Keratinocyte (primary cell): ENCODE results near the gene PDE3A. TPM values are rescaled to one million over a fixed set of nuclear protein-coding genes. Genes with fewer than 3 reads are reported as not detected.

ENCODE experiments used
- DNase-seq: peaks from one replicate; pipeline ENCODE4 v3.0.0-alpha.2; 2011; ENCODE audit warnings: low read depth, missing footprints, low spot score
- FAIRE-seq: peaks from 2 replicates; lab custom pipeline; 2011; peaks lifted over from hg19 to GRCh38; lab: Jason Lieb, UNC
- H2AFZ ChIP-seq: 2 replicates; pipeline ENCODE4 v1.6.0; 2012; ENCODE audit warnings: low read length, control low read depth, inconsistent platforms; ENCODE audit not compliant: control insufficient read depth
- H3K27ac ChIP-seq: 2 replicates; pipeline ENCODE4 v1.5.1; 2011; ENCODE audit warnings: low read length; ENCODE audit not compliant: control insufficient read depth, insufficient read depth
- H3K27me3 ChIP-seq: 3 replicates; pipeline ENCODE4 v1.6.0; 2011; ENCODE audit warnings: low read length; ENCODE audit not compliant: control insufficient read depth, insufficient read depth; ENCODE audit errors: extremely low read depth
- H3K36me3 ChIP-seq, 2 experiments: 2 replicates in 1 of 2; 3 replicates in 1 of 2; pipeline ENCODE4 v1.5.1; 2011; ENCODE audit warnings: low read length in 2 of 2, mild to moderate bottlenecking in 1 of 2; ENCODE audit not compliant: control insufficient read depth in 2 of 2, insufficient read depth in 2 of 2; ENCODE audit errors: extremely low read depth in 1 of 2
- H3K4me1 ChIP-seq: 3 replicates; pipeline ENCODE4 v1.5.1; 2011; ENCODE audit warnings: low read length; ENCODE audit not compliant: control insufficient read depth, insufficient read depth; ENCODE audit errors: extremely low read depth
- H3K4me2 ChIP-seq: 3 replicates; pipeline ENCODE4 v1.6.0; 2011; ENCODE audit warnings: low read depth, low read length; ENCODE audit not compliant: control insufficient read depth, insufficient read depth; ENCODE audit errors: extremely low read depth
- H3K4me3 ChIP-seq, 3 experiments: fragments of 200-600 bp in 1 of 3; sonication (generic) in 1 of 3; 2 replicates in 2 of 3; 3 replicates in 1 of 3; pipeline ENCODE4 v1.5.1; 2011 to 2016; ENCODE audit warnings: low read length in 3 of 3, mild to moderate bottlenecking in 3 of 3, control low read depth in 2 of 3, inconsistent platforms in 1 of 3, low read depth in 1 of 3, mixed read lengths in 1 of 3, mixed run types in 1 of 3, moderate library complexity in 1 of 3; ENCODE audit not compliant: control insufficient read depth in 2 of 3, insufficient read depth in 2 of 3; ENCODE audit errors: extremely low read depth in 1 of 3
- H3K79me2 ChIP-seq: 2 replicates; pipeline ENCODE4 v1.6.0; 2012; ENCODE audit warnings: low read length; ENCODE audit not compliant: control insufficient read depth, insufficient read depth
- H3K9ac ChIP-seq: 3 replicates; pipeline ENCODE4 v1.6.0; 2011; ENCODE audit warnings: low read length; ENCODE audit not compliant: control insufficient read depth, insufficient read depth; ENCODE audit errors: extremely low read depth
- H3K9me1 ChIP-seq: 3 replicates; pipeline ENCODE4 v1.6.0; 2011; ENCODE audit warnings: low read length; ENCODE audit not compliant: control insufficient read depth, insufficient read depth; ENCODE audit errors: extremely low read depth
- H3K9me3 ChIP-seq: 2 replicates; pipeline ENCODE4 v1.5.1; 2012; ENCODE audit warnings: low read depth, low read length; ENCODE audit not compliant: control insufficient read depth
- H4K20me1 ChIP-seq: 3 replicates; pipeline ENCODE4 v1.6.0; 2011; ENCODE audit warnings: low read length; ENCODE audit not compliant: control insufficient read depth, insufficient read depth; ENCODE audit errors: extremely low read depth
- EZH2 ChIP-seq: IDR thresholded peaks from one replicate; pipeline ENCODE4 v1.6.1; 2012; ENCODE audit warnings: inconsistent platforms, mild to moderate bottlenecking, low read length, moderate library complexity
- dilution Hi-C: fragments of 300-500 bp; cut with MboI; formaldehyde crosslinking; loops from one replicate; pipeline ENCODE4 v1.7.0; 2020; ENCODE audit warnings: low sequenced_read_pairs; ENCODE audit not compliant: extremely low pct_ligation_motif_present
- polyA plus RNA-seq, 5 experiments: library from polyadenylated mRNA; depleted of rRNA in 3 of 5; stranded (reverse) in 3 of 5; stranded (forward) in 1 of 5; unstranded in 1 of 5; fragments of >200 nt; gene quantifications; 1 replicate in 1 of 5; 2 replicates in 3 of 5; 3 replicates in 1 of 5; pipeline versions ENCODE4 v1.2.1 to v1.2.3, GENCODE V29; 2011 to 2012; ENCODE audit warnings: missing spikeins in 2 of 5, low read depth in 1 of 5, low replicate concordance in 1 of 5
- TF ChIP-seq, protein P1 (sequence below), 3 experiments: IDR thresholded peaks in 1 of 3; conservative IDR thresholded peaks in 1 of 3; optimal IDR thresholded peaks in 1 of 3; 2 replicates in 2 of 3; 3 replicates in 1 of 3; pipeline versions ENCODE3 to v1.5.1; 2011; ENCODE audit warnings: low read length in 3 of 3, mild to moderate bottlenecking in 3 of 3, moderate library complexity in 2 of 3, control low read depth in 1 of 3, inconsistent platforms in 1 of 3; ENCODE audit not compliant: insufficient read depth in 2 of 3; ENCODE audit errors: extremely low read depth in 1 of 3

Gene PDE3A
- polyA plus RNA-seq, 1 donor (not counting 4 experiments of a cell fraction or from before 2014, with no cell fraction given) = 0.01 TPM

DNA sequence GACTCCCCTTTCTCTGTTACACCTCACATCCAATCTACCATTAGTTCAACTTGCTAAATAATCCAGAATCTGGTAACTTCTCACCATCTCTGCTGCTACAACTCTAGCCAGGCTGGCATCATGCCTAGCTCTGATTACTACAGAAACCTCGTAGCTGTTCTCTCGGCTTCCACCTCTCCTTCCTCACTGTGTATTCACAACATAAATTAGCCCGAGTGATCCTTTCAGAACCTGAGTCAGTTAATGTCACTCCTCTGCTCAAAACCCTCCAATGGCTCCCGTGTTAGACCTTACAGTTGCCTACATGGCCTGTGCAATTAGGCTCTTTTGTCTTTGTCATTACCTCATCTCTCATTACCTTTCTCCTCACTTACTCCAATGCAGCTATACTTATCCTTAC, 139.4 kb downstream of the PDE3A start:
- Histone ChIP-seq H4K20me1 (no peaks in the 10 kb centered on the region), H3K36me3 (no peaks in the 10 kb centered on the region), H3K9ac (no peak overlapping the region), H3K9me3 (no peaks in the 10 kb centered on the region), H3K79me2 (no peaks in the 10 kb centered on the region), H3K27ac (no peak overlapping the region), H3K27me3 (no peaks in the 10 kb centered on the region), H3K4me1 (no peaks in the 10 kb centered on the region), H3K9me1 (no peaks in the 10 kb centered on the region), H2AFZ (no peak overlapping the region), H3K4me2 (no peak overlapping the region), H3K4me3 (no peak overlapping the region)
- FAIRE-seq (no peak), DNase-seq (no peak)
- no peak for TF ChIP-seq EZH2
- TF ChIP-seq, protein P1, sequence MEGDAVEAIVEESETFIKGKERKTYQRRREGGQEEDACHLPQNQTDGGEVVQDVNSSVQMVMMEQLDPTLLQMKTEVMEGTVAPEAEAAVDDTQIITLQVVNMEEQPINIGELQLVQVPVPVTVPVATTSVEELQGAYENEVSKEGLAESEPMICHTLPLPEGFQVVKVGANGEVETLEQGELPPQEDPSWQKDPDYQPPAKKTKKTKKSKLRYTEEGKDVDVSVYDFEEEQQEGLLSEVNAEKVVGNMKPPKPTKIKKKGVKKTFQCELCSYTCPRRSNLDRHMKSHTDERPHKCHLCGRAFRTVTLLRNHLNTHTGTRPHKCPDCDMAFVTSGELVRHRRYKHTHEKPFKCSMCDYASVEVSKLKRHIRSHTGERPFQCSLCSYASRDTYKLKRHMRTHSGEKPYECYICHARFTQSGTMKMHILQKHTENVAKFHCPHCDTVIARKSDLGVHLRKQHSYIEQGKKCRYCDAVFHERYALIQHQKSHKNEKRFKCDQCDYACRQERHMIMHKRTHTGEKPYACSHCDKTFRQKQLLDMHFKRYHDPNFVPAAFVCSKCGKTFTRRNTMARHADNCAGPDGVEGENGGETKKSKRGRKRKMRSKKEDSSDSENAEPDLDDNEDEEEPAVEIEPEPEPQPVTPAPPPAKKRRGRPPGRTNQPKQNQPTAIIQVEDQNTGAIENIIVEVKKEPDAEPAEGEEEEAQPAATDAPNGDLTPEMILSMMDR (optimal IDR thresholded peaks at IDR 0.05 in 1 of 3, IDR thresholded peaks at IDR 0.05 in 1 of 3, conservative IDR thresholded peaks at IDR 0.05 in 1 of 3; ENCODE audit: extremely low read depth in 1 of 3, insufficient read depth in 2 of 3, low read length in 3 of 3) = no peak
- dilution Hi-C loops = no loop called here

DNA sequence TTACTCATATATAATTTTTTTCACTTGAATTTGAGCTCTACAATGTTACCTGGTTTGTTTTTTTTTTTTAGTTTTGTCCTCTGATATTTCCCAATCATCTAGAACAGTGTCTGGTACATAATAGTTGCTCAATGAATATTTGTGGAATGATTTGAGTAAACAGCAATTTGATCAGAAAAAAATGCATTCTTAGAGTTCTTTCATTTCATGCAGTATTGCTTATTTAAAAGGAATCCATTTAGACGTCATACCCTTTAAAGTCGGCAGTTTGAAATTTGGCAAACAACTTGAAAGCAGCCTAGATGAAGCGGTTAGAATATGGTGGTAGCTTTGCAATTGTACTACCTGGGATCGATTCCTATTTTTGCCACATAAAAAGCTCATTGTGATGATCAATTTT, 140.0 kb downstream of the PDE3A start:
- H3K9me3 ChIP-seq = no peaks in the 10 kb centered on the region
- H3K79me2 ChIP-seq = no peaks in the 10 kb centered on the region
- H3K9me1 ChIP-seq = no peaks in the 10 kb centered on the region
- H3K4me1 ChIP-seq = no peaks in the 10 kb centered on the region
- no peaks in the 10 kb centered on the region for H3K27me3 ChIP-seq
- dilution Hi-C loops = no loop called here
- FAIRE-seq (no peak), DNase-seq (no peak)
- H3K4me3 ChIP-seq = no peak overlapping the region
- H2AFZ ChIP-seq = no peak overlapping the region
- no peak overlapping the region for H3K9ac ChIP-seq
- TF ChIP-seq, protein P1 (optimal IDR thresholded peaks at IDR 0.05 in 1 of 3, IDR thresholded peaks at IDR 0.05 in 1 of 3, conservative IDR thresholded peaks at IDR 0.05 in 1 of 3; ENCODE audit: extremely low read depth in 1 of 3, insufficient read depth in 2 of 3, low read length in 3 of 3) = no peak
- no peak for TF ChIP-seq EZH2
- H3K27ac ChIP-seq = no peak overlapping the region
- H4K20me1 ChIP-seq = no peaks in the 10 kb centered on the region
- no peaks in the 10 kb centered on the region for H3K36me3 ChIP-seq
- no peak overlapping the region for H3K4me2 ChIP-seq
